Osteocyte (in vitro differentiated cells): Measurements from ENCODE around the gene NDST3. TPM values are rescaled to one million over a fixed set of nuclear protein-coding genes. Genes with fewer than 3 reads are reported as not detected.

Experiments used
- DNase-seq: peaks from one replicate; pipeline ENCODE4 v3.0.0; 2021; ENCODE audit warnings: mixed read lengths; ENCODE audit not compliant: unreplicated experiment; ENCODE audit errors: extremely low spot score
- H3K27ac Mint-ChIP-seq: one replicate; pipeline ENCODE4 v1.8.0; 2021; ENCODE audit warnings: mild to moderate bottlenecking, mixed read lengths; ENCODE audit not compliant: unreplicated experiment
- H3K27me3 Mint-ChIP-seq: one replicate; pipeline ENCODE4 v1.8.0; 2021; ENCODE audit warnings: mixed read lengths; ENCODE audit not compliant: unreplicated experiment
- H3K36me3 Mint-ChIP-seq: one replicate; pipeline ENCODE4 v1.8.0; 2021; ENCODE audit warnings: mixed read lengths; ENCODE audit not compliant: unreplicated experiment
- H3K4me1 Mint-ChIP-seq: one replicate; pipeline ENCODE4 v1.8.0; 2021; ENCODE audit warnings: mixed read lengths; ENCODE audit not compliant: unreplicated experiment
- H3K4me3 Mint-ChIP-seq: one replicate; pipeline ENCODE4 v1.8.0; 2021; ENCODE audit warnings: mild to moderate bottlenecking, moderate library complexity, mixed read lengths; ENCODE audit not compliant: unreplicated experiment
- H3K9me3 Mint-ChIP-seq: one replicate; pipeline ENCODE4 v1.8.0; 2021; ENCODE audit warnings: mixed read lengths; ENCODE audit not compliant: unreplicated experiment
- total RNA-seq: library from RNA; stranded (reverse); gene quantifications from 2 replicates; pipeline ENCODE4 v1.2.1, GENCODE V29; 2021
- TF ChIP-seq, protein P1 (sequence below): fragments of 200-600 bp; sonication (generic); IDR thresholded peaks from 2 replicates; pipeline ENCODE4 v1.5.0; 2021; ENCODE audit warnings: antibody characterized with exemption, mild to moderate bottlenecking, moderate library complexity

NDST3 gene
- total RNA-seq, 1 donor from 2014 or later, result 3.2 TPM

- peaks cover 11% of the 10 kb centered on the region for H3K36me3 Mint-ChIP-seq
- no peak overlapping the region for H3K4me3 Mint-ChIP-seq
- H3K4me1 Mint-ChIP-seq, result no peaks in the 10 kb centered on the region
- H3K9me3 Mint-ChIP-seq, result no peaks in the 10 kb centered on the region
- no peak overlapping the region for H3K27ac Mint-ChIP-seq
- no peak for DNase-seq
- TF ChIP-seq, protein P1, sequence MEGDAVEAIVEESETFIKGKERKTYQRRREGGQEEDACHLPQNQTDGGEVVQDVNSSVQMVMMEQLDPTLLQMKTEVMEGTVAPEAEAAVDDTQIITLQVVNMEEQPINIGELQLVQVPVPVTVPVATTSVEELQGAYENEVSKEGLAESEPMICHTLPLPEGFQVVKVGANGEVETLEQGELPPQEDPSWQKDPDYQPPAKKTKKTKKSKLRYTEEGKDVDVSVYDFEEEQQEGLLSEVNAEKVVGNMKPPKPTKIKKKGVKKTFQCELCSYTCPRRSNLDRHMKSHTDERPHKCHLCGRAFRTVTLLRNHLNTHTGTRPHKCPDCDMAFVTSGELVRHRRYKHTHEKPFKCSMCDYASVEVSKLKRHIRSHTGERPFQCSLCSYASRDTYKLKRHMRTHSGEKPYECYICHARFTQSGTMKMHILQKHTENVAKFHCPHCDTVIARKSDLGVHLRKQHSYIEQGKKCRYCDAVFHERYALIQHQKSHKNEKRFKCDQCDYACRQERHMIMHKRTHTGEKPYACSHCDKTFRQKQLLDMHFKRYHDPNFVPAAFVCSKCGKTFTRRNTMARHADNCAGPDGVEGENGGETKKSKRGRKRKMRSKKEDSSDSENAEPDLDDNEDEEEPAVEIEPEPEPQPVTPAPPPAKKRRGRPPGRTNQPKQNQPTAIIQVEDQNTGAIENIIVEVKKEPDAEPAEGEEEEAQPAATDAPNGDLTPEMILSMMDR, result no peak
- no peaks in the 10 kb centered on the region for H3K27me3 Mint-ChIP-seq
Observed at GRCh38 chr4:118141240-118141639, 107.0 kb downstream of the NDST3 start.

- DNase-seq, result no peak
- H3K9me3 Mint-ChIP-seq, result peaks cover 10% of the 10 kb centered on the region
- H3K27me3 Mint-ChIP-seq, result no peaks in the 10 kb centered on the region
- H3K36me3 Mint-ChIP-seq, result peaks cover 12% of the 10 kb centered on the region
- TF ChIP-seq, protein P1, result no peak
- no peak overlapping the region for H3K4me3 Mint-ChIP-seq
- peak overlapping the region; percentile 61 for H3K27ac Mint-ChIP-seq
- peaks cover 29% of the 10 kb centered on the region for H3K4me1 Mint-ChIP-seq
Observed at GRCh38 chr4:118154649-118155048, 120.4 kb downstream of the NDST3 start.

DNA sequence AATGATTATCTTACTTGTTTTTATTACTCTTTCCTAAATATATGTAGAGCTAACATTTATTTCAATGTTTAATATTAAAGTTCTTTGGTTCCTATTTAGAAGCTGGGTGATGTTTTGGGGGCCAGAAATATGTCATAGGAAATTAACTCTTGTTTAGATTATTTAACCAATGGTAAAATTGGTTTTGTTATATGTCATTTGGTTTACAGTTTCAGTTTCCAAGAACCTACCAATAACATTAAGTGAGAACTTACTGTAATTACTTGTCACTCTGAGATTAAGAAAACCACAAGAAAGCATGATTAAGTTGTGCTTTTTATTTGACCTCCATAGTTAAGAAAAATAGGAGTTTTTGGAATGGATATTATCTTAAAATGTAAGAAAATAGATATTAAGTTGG is 121.2 kb downstream of the NDST3 start:
- peaks cover 17% of the 10 kb centered on the region for H3K36me3 Mint-ChIP-seq
- no peaks in the 10 kb centered on the region for H3K27me3 Mint-ChIP-seq
- TF ChIP-seq, protein P1, result no peak
- peak overlapping the region; percentile 29 for H3K4me3 Mint-ChIP-seq
- no peak for DNase-seq
- peak overlapping the region; percentile 72 for H3K27ac Mint-ChIP-seq
- H3K9me3 Mint-ChIP-seq, result peaks cover 16% of the 10 kb centered on the region
- peaks cover 29% of the 10 kb centered on the region for H3K4me1 Mint-ChIP-seq

- Mint-ChIP-seq H3K9me3 (peaks cover 16% of the 10 kb centered on the region), H3K4me1 (peaks cover 26% of the 10 kb centered on the region), H3K4me3 (no peak overlapping the region), H3K27ac (no peak overlapping the region), H3K27me3 (no peaks in the 10 kb centered on the region), H3K36me3 (peaks cover 17% of the 10 kb centered on the region)
- TF ChIP-seq, protein P1, result no peak
- DNase-seq, result no peak
Observed at GRCh38 chr4:118158763-118159375, 124.6 kb downstream of the NDST3 start.

DNA sequence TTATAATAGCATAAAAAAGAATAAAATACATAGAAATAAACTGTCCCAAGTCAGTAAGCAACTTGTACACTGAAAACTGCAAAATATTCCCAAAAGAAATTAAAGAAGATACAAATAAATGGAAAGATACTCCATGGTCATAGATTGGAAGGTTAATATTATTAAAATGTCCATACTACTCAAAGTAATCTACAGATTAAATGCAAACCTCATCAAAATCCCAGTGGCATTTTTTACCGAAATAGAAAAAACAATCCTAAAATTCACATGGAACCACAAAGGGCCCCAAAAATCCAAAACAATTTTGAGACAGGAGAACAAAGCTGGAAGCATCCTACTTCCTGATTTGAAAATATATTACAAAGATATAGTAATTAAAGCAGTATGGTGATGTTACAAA is 133.0 kb downstream of the NDST3 start:
- peaks cover 18% of the 10 kb centered on the region for H3K9me3 Mint-ChIP-seq
- H3K36me3 Mint-ChIP-seq, result peaks cover 4% of the 10 kb centered on the region
- no peak overlapping the region for H3K4me3 Mint-ChIP-seq
- no peak overlapping the region for H3K27ac Mint-ChIP-seq
- no peak for DNase-seq
- H3K27me3 Mint-ChIP-seq, result no peaks in the 10 kb centered on the region
- peaks cover 19% of the 10 kb centered on the region for H3K4me1 Mint-ChIP-seq
- TF ChIP-seq, protein P1, result no peak
